HL-60 (cell line): ENCODE results near the gene MFSD6L.

ENCODE experiments used
- DNase-seq, 2 experiments: peaks; one replicate each; pipeline ENCODE4 v3.0.0-alpha.2; 2010 to 2020; ENCODE audit warnings: low read depth in 1 of 2, low spot score in 1 of 2
- H3K27ac ChIP-seq: fragments of 250-450 bp; sonication (Bioruptor Pico); replicated peaks from 2 replicates; pipeline ENCODE4 v1.5.1; 2020; ENCODE audit warnings: mild to moderate bottlenecking, moderate library complexity
- H3K27me3 ChIP-seq: fragments of 250-450 bp; sonication (Bioruptor Pico); 2 replicates; pipeline ENCODE4 v1.5.1; 2021; ENCODE audit warnings: mild to moderate bottlenecking, moderate library complexity; ENCODE audit not compliant: insufficient read depth, poor library complexity, severe bottlenecking
- H3K4me3 ChIP-seq: replicated peaks from 2 replicates; pipeline ENCODE4 v1.5.1; 2011; ENCODE audit warnings: mild to moderate bottlenecking, control low read depth, low read length; ENCODE audit not compliant: insufficient read depth
- CTCF ChIP-seq: IDR thresholded peaks from one replicate; pipeline ENCODE4 v1.5.1; 2011; ENCODE audit warnings: low read length, control low read depth, inconsistent platforms; ENCODE audit not compliant: insufficient read depth
- GABPA ChIP-seq: IDR thresholded peaks from 2 replicates; pipeline ENCODE4 v1.6.1; 2012; ENCODE audit warnings: low read depth
- POLR2AphosphoS5 ChIP-seq: IDR thresholded peaks from 2 replicates; pipeline ENCODE4 v1.6.1; 2012; ENCODE audit warnings: low read depth
- REST ChIP-seq: IDR thresholded peaks from 2 replicates; pipeline ENCODE4 v1.6.1; 2012; ENCODE audit warnings: low read depth; ENCODE audit not compliant: insufficient replicate concordance
- SPI1 ChIP-seq: IDR thresholded peaks from 2 replicates; pipeline ENCODE4 v1.6.1; 2012; ENCODE audit warnings: low read depth, mild to moderate bottlenecking, borderline replicate concordance

The MFSD6L gene

GRCh38 chr17:8831234-8831849, 32.2 kb upstream of the MFSD6L start:
- DNase-seq, result no peak
- TF ChIP-seq GABPA, result no peak
- no peak for TF ChIP-seq POLR2AphosphoS5
- no peak for TF ChIP-seq SPI1
- TF ChIP-seq REST, result no peak
- TF ChIP-seq CTCF, result no peak

GRCh38 chr17:8830141-8830540, 31.0 kb upstream of the MFSD6L start:
- no peak for DNase-seq
- TF ChIP-seq SPI1 (no peak), REST (no peak), POLR2AphosphoS5 (no peak), GABPA (no peak)
- Histone ChIP-seq H3K27me3 (no peaks in the 10 kb centered on the region), H3K27ac (no peak overlapping the region), H3K4me3 (no peak overlapping the region)

More at GRCh38 chr17:8831234-8831849, 32.2 kb upstream of the MFSD6L start:
- Histone ChIP-seq H3K27ac (no peak overlapping the region), H3K27me3 (no peaks in the 10 kb centered on the region), H3K4me3 (no peak overlapping the region)

- Histone ChIP-seq H3K4me3 (no peak overlapping the region), H3K27ac (no peak overlapping the region), H3K27me3 (no peaks in the 10 kb centered on the region)
- DNase-seq, result no peak
- no peak for TF ChIP-seq SPI1
- no peak for TF ChIP-seq GABPA
- TF ChIP-seq REST, result no peak
- TF ChIP-seq POLR2AphosphoS5, result no peak
- TF ChIP-seq CTCF, result no peak
Measured at GRCh38 chr17:8829036-8829941, 30.1 kb upstream of the MFSD6L start.
